GM12878 (cell line): Measurements from ENCODE around the gene DHRS9. TPM values are rescaled to one million over a fixed set of nuclear protein-coding genes. Genes with fewer than 3 reads are reported as not detected.

ENCODE experiments used
- polyA plus RNA-seq, 11 experiments: library from polyadenylated mRNA; depleted of rRNA in 4 of 11; unstranded in 6 of 11; stranded (reverse) in 5 of 11; fragments of >200 nt; fragmentation: Nextera tagmentation in 4 of 11; fragmentation: Illumina TruSeq in 1 of 11; extraction: Ambion mirVana in 4 of 11; extraction: Trizol in 1 of 11; gene quantifications; 1 replicate in 1 of 11; 2 replicates in 10 of 11; pipeline versions ENCODE4 v1.2.1 to v1.2.3, GENCODE V29; 2011 to 2016; ENCODE audit warnings: inconsistent platforms in 2 of 11, missing spikeins in 2 of 11, low read depth in 1 of 11
- total RNA-seq, 4 experiments: library from RNA; depleted of rRNA in 3 of 4; stranded (reverse); fragments of >200 nt in 3 of 4; fragmentation: Illumina TruSeq in 1 of 4; extraction: Trizol in 1 of 4; gene quantifications; 2 replicates each; pipeline versions ENCODE4 v1.2.1 to v1.2.3, GENCODE V29; 2013 to 2021

The DHRS9 gene
- total and polyA plus RNA-seq, 10 of the 15 experiments (the other 5 are each of a cell fraction or from before 2014, with no cell fraction given) = 0.09 to 0.34 (median 0.13) TPM; not detected in 5

Other genes starting within 250 kb of the DHRS9 start
- gene SPC25, start 179.1 kb upstream of the DHRS9 start, total RNA-seq (2014; rRNA removed) = 19.7 and 22.2 TPM in 2 replicates
- 20.9 and 23.1 TPM in 2 replicates for gene SPC25, start 179.1 kb upstream of the DHRS9 start, total RNA-seq (2014; rRNA removed; fragmentation: Illumina TruSeq; extraction: Trizol)
- 18.7 and 22.8 TPM in 2 replicates for gene SPC25, start 179.1 kb upstream of the DHRS9 start, total RNA-seq (2021)
- 31.6 and 39.9 TPM in 2 replicates for gene SPC25, start 179.1 kb upstream of the DHRS9 start, polyA plus RNA-seq (2011; rRNA removed)
- 32.5 and 38.5 TPM in 2 replicates for gene SPC25, start 179.1 kb upstream of the DHRS9 start, polyA plus RNA-seq (2014; fragmentation: Illumina TruSeq; extraction: Trizol)
- 10 to 100 TPM; 32.8 to 42.7 TPM for gene SPC25, start 179.1 kb upstream of the DHRS9 start, polyA plus RNA-seq (2014; fragmentation: Nextera tagmentation; extraction: Ambion mirVana)
- gene SPC25, start 179.1 kb upstream of the DHRS9 start, polyA plus RNA-seq (2014; rRNA removed) = 17.9 and 23.1 TPM in 2 replicates
- gene SPC25, start 179.1 kb upstream of the DHRS9 start, polyA plus RNA-seq (2016; fragmentation: Nextera tagmentation; extraction: Ambion mirVana) = 10 to 100 TPM; 48.3 to 61.5 TPM
- gene G6PC2, start 168.3 kb upstream of the DHRS9 start, total RNA-seq (2014; rRNA removed) = not detected in 2 replicates
- not detected in 2 replicates for gene G6PC2, start 168.3 kb upstream of the DHRS9 start, total RNA-seq (2014; rRNA removed; fragmentation: Illumina TruSeq; extraction: Trizol)
- gene G6PC2, start 168.3 kb upstream of the DHRS9 start, total RNA-seq (2021) = not detected in 2 replicates
- not detected in 2 replicates for gene G6PC2, start 168.3 kb upstream of the DHRS9 start, polyA plus RNA-seq (2011; rRNA removed)
- gene G6PC2, start 168.3 kb upstream of the DHRS9 start, polyA plus RNA-seq (2014; fragmentation: Illumina TruSeq; extraction: Trizol) = not detected in 2 replicates
- not detected for gene G6PC2, start 168.3 kb upstream of the DHRS9 start, polyA plus RNA-seq (2014; fragmentation: Nextera tagmentation; extraction: Ambion mirVana)
- gene G6PC2, start 168.3 kb upstream of the DHRS9 start, polyA plus RNA-seq (2014; rRNA removed) = not detected in 2 replicates
- gene G6PC2, start 168.3 kb upstream of the DHRS9 start, polyA plus RNA-seq (2016; fragmentation: Nextera tagmentation; extraction: Ambion mirVana) = not detected
- gene ABCB11, start 38.2 kb upstream of the DHRS9 start, total RNA-seq (2014; rRNA removed) = not detected in 2 replicates
- gene ABCB11, start 38.2 kb upstream of the DHRS9 start, total RNA-seq (2014; rRNA removed; fragmentation: Illumina TruSeq; extraction: Trizol) = not detected in 2 replicates
- gene ABCB11, start 38.2 kb upstream of the DHRS9 start, total RNA-seq (2021) = not detected in 2 replicates
- not detected in 2 replicates for gene ABCB11, start 38.2 kb upstream of the DHRS9 start, polyA plus RNA-seq (2011; rRNA removed)
- gene ABCB11, start 38.2 kb upstream of the DHRS9 start, polyA plus RNA-seq (2014; fragmentation: Illumina TruSeq; extraction: Trizol) = not detected in 2 replicates
- gene ABCB11, start 38.2 kb upstream of the DHRS9 start, polyA plus RNA-seq (2014; fragmentation: Nextera tagmentation; extraction: Ambion mirVana) = not detected
- not detected in 2 replicates for gene ABCB11, start 38.2 kb upstream of the DHRS9 start, polyA plus RNA-seq (2014; rRNA removed)
- gene ABCB11, start 38.2 kb upstream of the DHRS9 start, polyA plus RNA-seq (2016; fragmentation: Nextera tagmentation; extraction: Ambion mirVana) = not detected